Measurements from ENCODE around the gene BACE2.

The BACE2 gene

GRCh38 chr21:41162096-41162495, 5.9 kb upstream of the BACE2 start:
- Histone ChIP-seq H3K27ac (ENCODE audit: low read depth, low read length) (no peak overlapping the region), H3K4me3 (ENCODE audit: low read depth in 1 of 2, low read length in 2 of 2) (no peak overlapping the region), H3K9ac (ENCODE audit: low read depth in 1 of 2, low read length in 2 of 2) (no peak overlapping the region), H3K9me3 (ENCODE audit: control insufficient read depth in 1 of 2, low read length in 2 of 2) (peaks cover 0 to 8% of the 10 kb centered on the region in 2 donors), H3K36me3 (ENCODE audit: control insufficient read depth in 1 of 2, insufficient read depth in 2 of 2, low read length in 2 of 2) (no peaks in the 10 kb centered on the region), H3K27me3 (ENCODE audit: control insufficient read depth in 1 of 2, insufficient read depth in 2 of 2, low read length in 2 of 2) (no peaks in the 10 kb centered on the region), H3K4me1 (ENCODE audit: control insufficient read depth in 1 of 2, insufficient read depth in 2 of 2, low read length in 2 of 2) (peaks cover 0 to 8% of the 10 kb centered on the region in 2 donors)

GRCh38 chr21:41163091-41163490, 4.9 kb upstream of the BACE2 start:
- H3K4me3 ChIP-seq (ENCODE audit: low read depth in 1 of 2, low read length in 2 of 2), result no peak overlapping the region
- H3K36me3 ChIP-seq (ENCODE audit: control insufficient read depth in 1 of 2, insufficient read depth in 2 of 2, low read length in 2 of 2), result no peaks in the 10 kb centered on the region
- H3K27ac ChIP-seq (ENCODE audit: low read depth, low read length), result no peak overlapping the region
- H3K9me3 ChIP-seq (ENCODE audit: control insufficient read depth in 1 of 2, low read length in 2 of 2), result peaks cover 0 to 5% of the 10 kb centered on the region in 2 donors
- H3K9ac ChIP-seq (ENCODE audit: low read depth in 1 of 2, low read length in 2 of 2), result no peak overlapping the region
- peaks cover 0 to 8% of the 10 kb centered on the region in 2 donors for H3K4me1 ChIP-seq (ENCODE audit: control insufficient read depth in 1 of 2, insufficient read depth in 2 of 2, low read length in 2 of 2)
- no peaks in the 10 kb centered on the region for H3K27me3 ChIP-seq (ENCODE audit: control insufficient read depth in 1 of 2, insufficient read depth in 2 of 2, low read length in 2 of 2)

- Histone ChIP-seq H3K36me3 (ENCODE audit: control insufficient read depth in 1 of 2, insufficient read depth in 2 of 2, low read length in 2 of 2) (no peaks in the 10 kb centered on the region), H3K27ac (ENCODE audit: low read depth, low read length) (no peak overlapping the region), H3K4me1 (ENCODE audit: control insufficient read depth in 1 of 2, insufficient read depth in 2 of 2, low read length in 2 of 2) (peaks cover 0 to 8% of the 10 kb centered on the region in 2 donors), H3K9me3 (ENCODE audit: control insufficient read depth in 1 of 2, low read length in 2 of 2) (no peaks in the 10 kb centered on the region), H3K9ac (ENCODE audit: low read depth in 1 of 2, low read length in 2 of 2) (no peak overlapping the region), H3K27me3 (ENCODE audit: control insufficient read depth in 1 of 2, insufficient read depth in 2 of 2, low read length in 2 of 2) (no peaks in the 10 kb centered on the region), H3K4me3 (ENCODE audit: low read depth in 1 of 2, low read length in 2 of 2) (no peak overlapping the region)
Observed at GRCh38 chr21:41164052-41164451, 3.9 kb upstream of the BACE2 start.

- Histone ChIP-seq H3K27ac (ENCODE audit: low read depth, low read length) (no peak overlapping the region), H3K27me3 (ENCODE audit: control insufficient read depth in 1 of 2, insufficient read depth in 2 of 2, low read length in 2 of 2) (no peaks in the 10 kb centered on the region), H3K9ac (ENCODE audit: low read depth in 1 of 2, low read length in 2 of 2) (no peak overlapping the region), H3K36me3 (ENCODE audit: control insufficient read depth in 1 of 2, insufficient read depth in 2 of 2, low read length in 2 of 2) (no peaks in the 10 kb centered on the region), H3K4me3 (ENCODE audit: low read depth in 1 of 2, low read length in 2 of 2) (no peak overlapping the region), H3K4me1 (ENCODE audit: control insufficient read depth in 1 of 2, insufficient read depth in 2 of 2, low read length in 2 of 2) (peaks cover 5 to 13% of the 10 kb centered on the region in 2 donors), H3K9me3 (ENCODE audit: control insufficient read depth in 1 of 2, low read length in 2 of 2) (no peaks in the 10 kb centered on the region)
Observed at GRCh38 chr21:41164981-41165655, 2.8 kb upstream of the BACE2 start.

GRCh38 chr21:41166884-41167283, 1.1 kb upstream of the BACE2 start:
- Histone ChIP-seq H3K4me3 (ENCODE audit: low read depth in 1 of 2, low read length in 2 of 2) (peak overlapping the region in 1 of 2 donors; percentile 61), H3K36me3 (ENCODE audit: control insufficient read depth in 1 of 2, insufficient read depth in 2 of 2, low read length in 2 of 2) (no peaks in the 10 kb centered on the region), H3K4me1 (ENCODE audit: control insufficient read depth in 1 of 2, insufficient read depth in 2 of 2, low read length in 2 of 2) (peaks cover 16 to 28% of the 10 kb centered on the region in 2 donors), H3K27me3 (ENCODE audit: control insufficient read depth in 1 of 2, insufficient read depth in 2 of 2, low read length in 2 of 2) (no peaks in the 10 kb centered on the region), H3K9ac (ENCODE audit: low read depth in 1 of 2, low read length in 2 of 2) (peak overlapping the region; percentile 62 to 64), H3K27ac (ENCODE audit: low read depth, low read length) (no peak overlapping the region), H3K9me3 (ENCODE audit: control insufficient read depth in 1 of 2, low read length in 2 of 2) (no peaks in the 10 kb centered on the region)

DNA sequence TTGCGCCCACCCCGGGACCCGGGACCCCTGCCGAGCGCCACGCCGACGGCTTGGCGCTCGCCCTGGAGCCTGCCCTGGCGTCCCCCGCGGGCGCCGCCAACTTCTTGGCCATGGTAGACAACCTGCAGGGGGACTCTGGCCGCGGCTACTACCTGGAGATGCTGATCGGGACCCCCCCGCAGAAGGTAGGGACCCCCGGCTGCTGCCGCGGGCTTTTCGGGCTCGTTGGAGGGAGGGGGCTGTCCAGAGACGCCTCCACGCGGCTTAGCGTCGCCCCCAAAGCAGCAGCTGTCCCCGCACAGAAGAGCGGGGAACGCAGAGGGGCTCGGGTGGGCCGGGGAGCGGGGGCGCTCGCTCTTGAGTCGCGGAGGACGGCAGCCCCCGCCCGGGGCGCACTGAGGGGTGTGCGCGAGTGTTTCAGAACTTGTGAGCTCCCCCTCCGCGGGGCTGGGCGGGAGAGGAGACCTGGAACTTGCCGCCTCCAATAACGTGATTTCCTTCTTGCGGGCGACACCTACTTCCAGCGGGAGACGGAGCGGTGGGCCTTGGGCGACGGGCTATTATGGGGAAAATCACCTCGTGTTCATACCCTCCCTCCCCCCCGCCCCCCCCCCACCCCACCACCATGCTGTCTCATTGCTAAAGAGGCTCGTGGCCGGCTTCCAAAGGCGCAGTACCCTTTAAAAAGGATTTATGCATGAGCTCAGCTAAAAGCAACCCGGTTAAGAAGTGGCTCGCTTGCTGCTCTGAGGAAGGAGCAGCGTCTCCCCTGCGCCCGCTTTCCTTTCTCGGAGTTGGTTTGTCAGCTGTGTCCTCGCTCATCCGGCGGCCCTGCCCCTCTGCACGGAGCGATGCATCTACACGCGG, 664 bp downstream of the BACE2 start:
- Histone ChIP-seq H3K9ac (ENCODE audit: low read depth in 1 of 2, low read length in 2 of 2) (peak overlapping the region; percentile 43 to 74), H3K36me3 (ENCODE audit: control insufficient read depth in 1 of 2, insufficient read depth in 2 of 2, low read length in 2 of 2) (no peaks in the 10 kb centered on the region), H3K4me1 (ENCODE audit: control insufficient read depth in 1 of 2, insufficient read depth in 2 of 2, low read length in 2 of 2) (peaks cover 21 to 39% of the 10 kb centered on the region in 2 donors), H3K27me3 (ENCODE audit: control insufficient read depth in 1 of 2, insufficient read depth in 2 of 2, low read length in 2 of 2) (no peaks in the 10 kb centered on the region), H3K4me3 (ENCODE audit: low read depth in 1 of 2, low read length in 2 of 2) (peak overlapping the region; percentile 69 to 70), H3K27ac (ENCODE audit: low read depth, low read length) (peak overlapping the region; percentile 52), H3K9me3 (ENCODE audit: control insufficient read depth in 1 of 2, low read length in 2 of 2) (no peaks in the 10 kb centered on the region)

DNA sequence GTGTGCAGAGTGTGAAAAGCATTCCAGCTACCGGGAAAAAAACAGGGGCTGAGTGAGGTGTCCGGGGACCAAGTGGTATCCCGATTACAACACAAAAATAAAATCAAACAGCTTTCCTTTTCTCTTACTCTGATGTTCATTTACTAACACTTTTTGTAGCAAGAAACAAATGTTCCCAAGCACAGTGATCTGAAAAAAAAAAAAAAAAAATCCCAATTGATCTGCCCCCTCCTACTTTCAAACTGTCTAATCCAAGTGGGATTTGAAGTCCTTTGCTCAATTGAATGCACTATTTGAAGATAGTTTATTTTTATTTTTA, 1.3 kb downstream of the BACE2 start:
- Histone ChIP-seq H3K27ac (ENCODE audit: low read depth, low read length) (no peak overlapping the region), H3K4me3 (ENCODE audit: low read depth in 1 of 2, low read length in 2 of 2) (peak overlapping the region; percentile 63 to 70), H3K9me3 (ENCODE audit: control insufficient read depth in 1 of 2, low read length in 2 of 2) (no peaks in the 10 kb centered on the region), H3K9ac (ENCODE audit: low read depth in 1 of 2, low read length in 2 of 2) (peak overlapping the region; percentile 9 to 34), H3K27me3 (ENCODE audit: control insufficient read depth in 1 of 2, insufficient read depth in 2 of 2, low read length in 2 of 2) (no peaks in the 10 kb centered on the region), H3K36me3 (ENCODE audit: control insufficient read depth in 1 of 2, insufficient read depth in 2 of 2, low read length in 2 of 2) (no peaks in the 10 kb centered on the region), H3K4me1 (ENCODE audit: control insufficient read depth in 1 of 2, insufficient read depth in 2 of 2, low read length in 2 of 2) (peaks cover 21 to 39% of the 10 kb centered on the region in 2 donors)

DNA sequence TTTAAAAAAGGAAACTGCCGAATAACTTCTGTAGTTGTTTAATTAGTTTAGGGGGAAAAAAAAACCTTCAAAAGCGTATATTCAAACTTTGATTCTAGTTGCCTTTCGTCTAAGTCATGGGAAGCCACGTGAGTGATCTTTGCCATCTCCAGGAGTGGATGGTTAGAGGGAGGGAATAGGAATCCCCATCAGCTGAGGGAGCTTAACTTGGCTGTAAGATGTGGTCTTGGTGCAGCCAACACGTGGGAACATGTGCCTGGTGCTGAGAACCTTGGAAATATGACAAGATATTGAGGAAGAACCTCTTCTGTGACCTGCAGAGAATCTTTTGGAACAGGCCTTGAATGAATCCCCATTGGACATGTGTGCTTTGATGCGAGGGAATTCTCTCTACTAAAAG, 1.7 kb downstream of the BACE2 start:
- Histone ChIP-seq H3K4me3 (ENCODE audit: low read depth in 1 of 2, low read length in 2 of 2) (no peak overlapping the region), H3K4me1 (ENCODE audit: control insufficient read depth in 1 of 2, insufficient read depth in 2 of 2, low read length in 2 of 2) (peaks cover 21 to 39% of the 10 kb centered on the region in 2 donors), H3K9me3 (ENCODE audit: control insufficient read depth in 1 of 2, low read length in 2 of 2) (no peaks in the 10 kb centered on the region), H3K9ac (ENCODE audit: low read depth in 1 of 2, low read length in 2 of 2) (no peak overlapping the region), H3K27me3 (ENCODE audit: control insufficient read depth in 1 of 2, insufficient read depth in 2 of 2, low read length in 2 of 2) (no peaks in the 10 kb centered on the region), H3K27ac (ENCODE audit: low read depth, low read length) (no peak overlapping the region), H3K36me3 (ENCODE audit: control insufficient read depth in 1 of 2, insufficient read depth in 2 of 2, low read length in 2 of 2) (no peaks in the 10 kb centered on the region)

DNA sequence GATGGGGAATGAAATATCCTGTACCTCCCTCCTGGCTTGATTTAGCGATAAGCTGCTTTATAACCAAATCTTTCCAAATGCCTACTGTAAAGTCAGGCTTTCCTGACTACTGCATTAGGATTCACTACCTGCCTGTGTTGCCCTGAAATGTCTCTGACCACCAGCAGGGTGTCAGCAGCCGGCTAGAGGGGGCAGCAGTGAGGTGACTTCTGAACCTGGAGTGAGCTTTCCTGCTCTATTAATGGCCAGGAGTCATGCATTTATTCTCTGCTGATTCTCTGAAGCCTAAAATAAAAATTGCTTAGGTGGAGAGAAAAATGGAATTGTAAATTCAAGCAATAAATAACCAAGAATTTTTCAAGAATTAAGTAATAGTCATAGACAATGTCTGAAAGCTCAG, 2.5 kb downstream of the BACE2 start:
- H3K4me3 ChIP-seq (ENCODE audit: low read depth in 1 of 2, low read length in 2 of 2), result no peak overlapping the region
- no peaks in the 10 kb centered on the region for H3K27me3 ChIP-seq (ENCODE audit: control insufficient read depth in 1 of 2, insufficient read depth in 2 of 2, low read length in 2 of 2)
- H3K27ac ChIP-seq (ENCODE audit: low read depth, low read length), result no peak overlapping the region
- no peaks in the 10 kb centered on the region for H3K9me3 ChIP-seq (ENCODE audit: control insufficient read depth in 1 of 2, low read length in 2 of 2)
- no peaks in the 10 kb centered on the region for H3K36me3 ChIP-seq (ENCODE audit: control insufficient read depth in 1 of 2, insufficient read depth in 2 of 2, low read length in 2 of 2)
- peak overlapping the region in 1 of 2 donors; percentile 47 for H3K9ac ChIP-seq (ENCODE audit: low read depth in 1 of 2, low read length in 2 of 2)
- peaks cover 21 to 36% of the 10 kb centered on the region in 2 donors for H3K4me1 ChIP-seq (ENCODE audit: control insufficient read depth in 1 of 2, insufficient read depth in 2 of 2, low read length in 2 of 2)

GRCh38 chr21:41170859-41171609, 3.1 kb downstream of the BACE2 start:
- Histone ChIP-seq H3K9ac (ENCODE audit: low read depth in 1 of 2, low read length in 2 of 2) (no peak overlapping the region), H3K27me3 (ENCODE audit: control insufficient read depth in 1 of 2, insufficient read depth in 2 of 2, low read length in 2 of 2) (no peaks in the 10 kb centered on the region), H3K9me3 (ENCODE audit: control insufficient read depth in 1 of 2, low read length in 2 of 2) (no peaks in the 10 kb centered on the region), H3K4me1 (ENCODE audit: control insufficient read depth in 1 of 2, insufficient read depth in 2 of 2, low read length in 2 of 2) (peaks cover 21 to 31% of the 10 kb centered on the region in 2 donors), H3K27ac (ENCODE audit: low read depth, low read length) (no peak overlapping the region), H3K36me3 (ENCODE audit: control insufficient read depth in 1 of 2, insufficient read depth in 2 of 2, low read length in 2 of 2) (no peaks in the 10 kb centered on the region), H3K4me3 (ENCODE audit: low read depth in 1 of 2, low read length in 2 of 2) (no peak overlapping the region)

Data from duodenal mucosa (tissue), 2 donors.